OCI-LY1 (cell line): ENCODE data around the gene RCAN1.

Experiments used
- CTCF ChIP-seq: fragments of 200-600 bp; sonication (generic), shearing (Covaris generic); IDR thresholded peaks from 2 replicates; pipeline ENCODE4 v1.5.1; 2017; ENCODE audit warnings: mild to moderate bottlenecking, antibody characterized with exemption, low read length, moderate library complexity, mixed read lengths
- EZH2 ChIP-seq: fragments of 200-600 bp; sonication (generic), shearing (Covaris generic); IDR thresholded peaks from 2 replicates; pipeline ENCODE4 v1.8.0; 2017; ENCODE audit warnings: borderline replicate concordance, mixed run types, mild to moderate bottlenecking, antibody characterized with exemption, low read length, moderate library complexity, mixed read lengths

- TF ChIP-seq CTCF = no peak
- TF ChIP-seq EZH2 = no peak
Observed at GRCh38 chr21:34618941-34619340, 4.0 kb upstream of the RCAN1 start.
